ENCODE data around the gene LRRN4. TPM values are rescaled to one million over a fixed set of nuclear protein-coding genes. Genes with fewer than 3 reads are reported as not detected.

LRRN4 gene
- total RNA-seq, 6 donors from 2014 or later: 18.9 to 177 (median 68.5) TPM

GRCh38 chr20:6058684-6059295 is 4.9 kb upstream of the LRRN4 start:
- WGBS, 2 donors: 11 to 33% methylated on average over 7 of the region's 7 CpGs
- Histone ChIP-seq H3K36me3 (no peaks in the 10 kb centered on the region), H3K27ac (peak overlapping the region; percentile 66 to 85 (median 67)), H3K4me1 (peaks cover 0 to 29% (median 11%) of the 10 kb centered on the region in 4 donors), H3K27me3 (no peaks in the 10 kb centered on the region), H3K9me3 (no peaks in the 10 kb centered on the region), H3K4me3 (no peak overlapping the region)
- DNase-seq: peak; percentile 46 to 55
- TF ChIP-seq CTCF (IDR thresholded peaks at IDR 0.05): no peak
- TF ChIP-seq EP300 (IDR thresholded peaks at IDR 0.05): peak in 1 of 4 donors; percentile 41
- ATAC-seq (ENCODE audit: low FRiP score in 2 of 2): peak; percentile 44 to 67

GRCh38 chr20:6057691-6058090 is 3.8 kb upstream of the LRRN4 start:
- ATAC-seq (ENCODE audit: low FRiP score in 2 of 2): no peak
- 46 to 64% methylated on average over 2 of the region's 2 CpGs for WGBS, 2 donors
- H3K4me3 ChIP-seq: no peak overlapping the region
- peak overlapping the region; percentile 66 to 85 (median 67) for H3K27ac ChIP-seq
- no peak for DNase-seq
- no peaks in the 10 kb centered on the region for H3K9me3 ChIP-seq
- TF ChIP-seq CTCF (IDR thresholded peaks at IDR 0.05): no peak
- no peak for TF ChIP-seq EP300 (IDR thresholded peaks at IDR 0.05)
- no peak for TF ChIP-seq POLR2AphosphoS5 (IDR thresholded peaks at IDR 0.05)
- TF ChIP-seq POLR2A (IDR thresholded peaks at IDR 0.05): no peak
- no peaks in the 10 kb centered on the region for H3K36me3 ChIP-seq
- peaks cover under 1 to 31% (median 12%) of the 10 kb centered on the region in 4 donors for H3K4me1 ChIP-seq
- peaks cover 0 to 1% (median 0%) of the 10 kb centered on the region in 4 donors for H3K27me3 ChIP-seq

- peak overlapping the region; percentile 66 to 85 (median 67) for H3K27ac ChIP-seq
- ATAC-seq (ENCODE audit: low FRiP score in 2 of 2) (peak; percentile 42 to 86), DNase-seq (peak in 1 of 2 donors; percentile 82)
- H3K4me3 ChIP-seq: no peak overlapping the region
- WGBS, 2 donors: 54 to 81% methylated on average over 2 of the region's 2 CpGs
- H3K36me3 ChIP-seq: no peaks in the 10 kb centered on the region
- peaks cover 5 to 36% (median 17%) of the 10 kb centered on the region in 4 donors for H3K4me1 ChIP-seq
- TF ChIP-seq EP300 (IDR thresholded peaks at IDR 0.05) (peak in 3 of 4 donors; percentile 51 to 97 (median 77)), POLR2A (IDR thresholded peaks at IDR 0.05) (peak in 1 of 4 donors; percentile 36), POLR2AphosphoS5 (IDR thresholded peaks at IDR 0.05) (peak; percentile 69 to 83), CTCF (IDR thresholded peaks at IDR 0.05) (no peak)
- H3K9me3 ChIP-seq: no peaks in the 10 kb centered on the region
- peaks cover 0 to 7% (median 1%) of the 10 kb centered on the region in 4 donors for H3K27me3 ChIP-seq
Observed at GRCh38 chr20:6057139-6057538, 3.3 kb upstream of the LRRN4 start.

GRCh38 chr20:6055981-6056569 is 2.2 kb upstream of the LRRN4 start:
- ATAC-seq (ENCODE audit: low FRiP score in 2 of 2) (no peak), DNase-seq (peak in 1 of 2 donors; percentile 61)
- H3K36me3 ChIP-seq: no peaks in the 10 kb centered on the region
- H3K9me3 ChIP-seq: no peaks in the 10 kb centered on the region
- H3K4me3 ChIP-seq: no peak overlapping the region
- TF ChIP-seq POLR2AphosphoS5 (IDR thresholded peaks at IDR 0.05): no peak
- no peak for TF ChIP-seq EP300 (IDR thresholded peaks at IDR 0.05)
- no peak for TF ChIP-seq POLR2A (IDR thresholded peaks at IDR 0.05)
- TF ChIP-seq CTCF (IDR thresholded peaks at IDR 0.05): no peak
- peak overlapping the region; percentile 24 to 67 (median 62) for H3K27ac ChIP-seq
- peaks cover 5 to 36% (median 20%) of the 10 kb centered on the region in 4 donors for H3K4me1 ChIP-seq
- 85 to 94% methylated on average over 8 to 9 of the region's 9 CpGs for WGBS, 2 donors
- peaks cover 0 to 13% (median 1%) of the 10 kb centered on the region in 4 donors for H3K27me3 ChIP-seq
